ENCODE results near the gene PFN3.

DNA sequence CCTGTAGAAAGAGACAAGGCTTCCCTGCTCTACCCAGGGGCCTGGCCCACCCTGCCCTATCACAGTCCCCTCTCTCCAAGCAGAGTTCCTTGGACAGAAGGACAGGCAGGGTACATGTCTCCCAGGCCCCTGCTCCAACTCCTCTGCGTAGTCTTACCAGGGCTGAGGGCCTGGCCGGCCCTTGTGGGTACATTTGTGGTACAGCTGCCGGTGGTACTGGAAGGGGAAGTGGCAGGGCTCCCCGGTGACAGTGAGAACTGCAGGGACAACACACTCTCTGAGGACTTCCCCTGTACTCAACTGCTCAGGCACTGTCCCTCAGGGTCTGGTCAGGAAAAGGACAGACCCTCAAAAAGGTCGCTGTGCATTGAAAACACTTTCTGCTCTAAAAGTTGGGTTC is 5.3 kb upstream of the PFN3 start:
- TF ChIP-seq, protein P1, sequence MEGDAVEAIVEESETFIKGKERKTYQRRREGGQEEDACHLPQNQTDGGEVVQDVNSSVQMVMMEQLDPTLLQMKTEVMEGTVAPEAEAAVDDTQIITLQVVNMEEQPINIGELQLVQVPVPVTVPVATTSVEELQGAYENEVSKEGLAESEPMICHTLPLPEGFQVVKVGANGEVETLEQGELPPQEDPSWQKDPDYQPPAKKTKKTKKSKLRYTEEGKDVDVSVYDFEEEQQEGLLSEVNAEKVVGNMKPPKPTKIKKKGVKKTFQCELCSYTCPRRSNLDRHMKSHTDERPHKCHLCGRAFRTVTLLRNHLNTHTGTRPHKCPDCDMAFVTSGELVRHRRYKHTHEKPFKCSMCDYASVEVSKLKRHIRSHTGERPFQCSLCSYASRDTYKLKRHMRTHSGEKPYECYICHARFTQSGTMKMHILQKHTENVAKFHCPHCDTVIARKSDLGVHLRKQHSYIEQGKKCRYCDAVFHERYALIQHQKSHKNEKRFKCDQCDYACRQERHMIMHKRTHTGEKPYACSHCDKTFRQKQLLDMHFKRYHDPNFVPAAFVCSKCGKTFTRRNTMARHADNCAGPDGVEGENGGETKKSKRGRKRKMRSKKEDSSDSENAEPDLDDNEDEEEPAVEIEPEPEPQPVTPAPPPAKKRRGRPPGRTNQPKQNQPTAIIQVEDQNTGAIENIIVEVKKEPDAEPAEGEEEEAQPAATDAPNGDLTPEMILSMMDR (IDR thresholded peaks at IDR 0.05; ENCODE audit: low read depth, low read length, poor library complexity, severe bottlenecking): no peak
- TF ChIP-seq EZH2phosphoT487 (IDR thresholded peaks at IDR 0.05; ENCODE audit: borderline replicate concordance, low read length): no peak

Measured in DOHH2 (cell line).